Esophagus squamous epithelium (tissue), 5 donors: ENCODE data around the gene GPR21. TPM values are rescaled to one million over a fixed set of nuclear protein-coding genes. Genes with fewer than 3 reads are reported as not detected.

Source experiments
- DNase-seq: peaks from one replicate; lab custom pipeline; 2025; lab: John Stamatoyannopoulos, UW
- H3K27ac ChIP-seq, 4 donors: fragments of 200-600 bp; sonication (generic); one replicate each; pipeline ENCODE4 v1.5.1; 2016 to 2019; ENCODE audit warnings: mild to moderate bottlenecking in 1 of 4
- H3K27me3 ChIP-seq, 4 donors: fragments of 200-600 bp; sonication (generic); 1 replicate in 3 of 4; 2 replicates in 1 of 4; pipeline versions ENCODE4 v1.5.1 to v1.6.0; 2017 to 2021; ENCODE audit warnings: antibody characterized with exemption in 1 of 4
- H3K36me3 ChIP-seq, 3 donors: fragments of 200-600 bp; sonication (generic); one replicate each; pipeline ENCODE4 v1.5.1; 2016 to 2019
- H3K4me1 ChIP-seq, 3 donors: fragments of 200-600 bp; sonication (generic); one replicate each; pipeline ENCODE4 v1.5.1; 2017 to 2019
- H3K4me3 ChIP-seq, 4 donors: fragments of 200-600 bp; sonication (generic); 1 replicate in 3 of 4; 2 replicates in 1 of 4; pipeline ENCODE4 v1.5.1; 2016 to 2019; ENCODE audit warnings: mild to moderate bottlenecking in 2 of 4, moderate library complexity in 1 of 4
- H3K9me3 ChIP-seq, 3 donors: fragments of 200-600 bp; sonication (generic); one replicate each; pipeline ENCODE4 v1.5.1; 2016 to 2019
- CTCF ChIP-seq, 6 experiments: fragments of 450-650 bp in 4 of 6; fragments of 200-600 bp in 2 of 6; sonication (generic) in 2 of 6; IDR thresholded peaks; one replicate each; pipeline ENCODE4 v1.5.1; 2016 to 2019; ENCODE audit warnings: antibody characterized with exemption in 6 of 6, mild to moderate bottlenecking in 4 of 6, moderate library complexity in 4 of 6
- POLR2A ChIP-seq, 4 donors: fragments of 450-650 bp; IDR thresholded peaks; one replicate each; pipeline ENCODE4 v1.6.1; 2017; ENCODE audit warnings: antibody characterized with exemption in 4 of 4, mild to moderate bottlenecking in 4 of 4, moderate library complexity in 3 of 4
- WGBS, 2 donors: methylation state at CpG; one replicate each; pipeline ENCODE4 v1.1.5; 2018; 5-methylcytosine and 5-hydroxymethylcytosine counted together
- intact Hi-C: fragments of 100-400 bp; cut with DNase I; formaldehyde crosslinking; loops from one replicate; pipeline ENCODE4 v1.15.0; 2022
- total RNA-seq, 4 donors: library from RNA; depleted of rRNA; stranded (reverse); fragments of >200 nt; gene quantifications; one replicate each; pipeline ENCODE4 v1.1.0, GENCODE V29; 2016
- donor health status: DM: yes; HTN: yes; CAD: no.

GPR21 gene
- total RNA-seq, 4 donors from 2014 or later = 0.68 to 1.9 TPM; not detected in 2

GRCh38 chr9:123005964-123006363 is 27.5 kb upstream of the GPR21 start:
- no peak overlapping the region for H3K4me3 ChIP-seq
- no peaks in the 10 kb centered on the region for H3K27me3 ChIP-seq
- peaks cover 0 to 83% (median 0%) of the 10 kb centered on the region in 3 donors for H3K36me3 ChIP-seq
- H3K9me3 ChIP-seq = no peaks in the 10 kb centered on the region
- TF ChIP-seq POLR2A (IDR thresholded peaks at IDR 0.05) (no peak), CTCF (IDR thresholded peaks at IDR 0.05) (no peak)
- no peak overlapping the region for H3K27ac ChIP-seq
- no peak for DNase-seq
- intact Hi-C loops = no loop called here
- peaks cover 0 to 16% (median 0%) of the 10 kb centered on the region in 3 donors for H3K4me1 ChIP-seq
- 71 to 91% methylated on average over 1 of the region's 1 CpG for WGBS, 2 donors

- WGBS, 2 donors = 71 to 87% methylated on average over 5 of the region's 5 CpGs
- DNase-seq = no peak
- Histone ChIP-seq H3K27ac (no peak overlapping the region), H3K36me3 (peaks cover 0 to 83% (median 3%) of the 10 kb centered on the region in 3 donors), H3K9me3 (no peaks in the 10 kb centered on the region), H3K4me3 (no peak overlapping the region), H3K4me1 (peaks cover 0 to 16% (median 0%) of the 10 kb centered on the region in 3 donors), H3K27me3 (no peaks in the 10 kb centered on the region)
- intact Hi-C loops = no loop called here
- TF ChIP-seq CTCF (IDR thresholded peaks at IDR 0.05) = no peak
- no peak for TF ChIP-seq POLR2A (IDR thresholded peaks at IDR 0.05)
These were observed 26.2 kb upstream of the GPR21 start for GRCh38 chr9:123007269-123007668.

- H3K4me1 ChIP-seq = peaks cover 0 to 2% (median 0%) of the 10 kb centered on the region in 3 donors
- TF ChIP-seq POLR2A (IDR thresholded peaks at IDR 0.05) = no peak
- TF ChIP-seq CTCF (IDR thresholded peaks at IDR 0.05) = no peak
- no peak for DNase-seq
- H3K36me3 ChIP-seq = peaks cover 0 to 83% (median 3%) of the 10 kb centered on the region in 3 donors
- no peaks in the 10 kb centered on the region for H3K9me3 ChIP-seq
- no peak overlapping the region for H3K4me3 ChIP-seq
- intact Hi-C loops = no loop called here
- no peaks in the 10 kb centered on the region for H3K27me3 ChIP-seq
- no peak overlapping the region for H3K27ac ChIP-seq
These were observed 24.6 kb upstream of the GPR21 start for GRCh38 chr9:123008909-123009308.

GRCh38 chr9:123011380-123011779 is 22.1 kb upstream of the GPR21 start:
- H3K27me3 ChIP-seq = no peaks in the 10 kb centered on the region
- peaks cover 12 to 83% (median 15%) of the 10 kb centered on the region in 3 donors for H3K36me3 ChIP-seq
- no peaks in the 10 kb centered on the region for H3K4me1 ChIP-seq
- DNase-seq = no peak
- WGBS, 2 donors = 76 to 92% methylated on average over 3 of the region's 3 CpGs
- no peak overlapping the region for H3K4me3 ChIP-seq
- H3K9me3 ChIP-seq = no peaks in the 10 kb centered on the region
- no peak for TF ChIP-seq POLR2A (IDR thresholded peaks at IDR 0.05)
- no peak for TF ChIP-seq CTCF (IDR thresholded peaks at IDR 0.05)
- intact Hi-C loops = no loop called here
- H3K27ac ChIP-seq = no peak overlapping the region

GRCh38 chr9:123011878-123012528 is 21.5 kb upstream of the GPR21 start:
- no peaks in the 10 kb centered on the region for H3K27me3 ChIP-seq
- no peaks in the 10 kb centered on the region for H3K4me1 ChIP-seq
- WGBS, 2 donors = 84 to 85% methylated on average over 3 of the region's 3 CpGs
- no peak overlapping the region for H3K27ac ChIP-seq
- H3K4me3 ChIP-seq = no peak overlapping the region
- no peak for TF ChIP-seq POLR2A (IDR thresholded peaks at IDR 0.05)
- TF ChIP-seq CTCF (IDR thresholded peaks at IDR 0.05) = no peak
- H3K36me3 ChIP-seq = peaks cover 12 to 83% (median 15%) of the 10 kb centered on the region in 3 donors
- H3K9me3 ChIP-seq = no peaks in the 10 kb centered on the region
- intact Hi-C loops = no loop called here
- DNase-seq = no peak
